Retinal pigment epithelial cell (primary cell): Measurements from ENCODE around the gene ABHD16B.

ENCODE experiments used
- DNase-seq: peaks from one replicate; pipeline ENCODE4 v3.0.0-alpha.2; 2010; ENCODE audit warnings: low read depth
- H3K4me3 ChIP-seq: 2 replicates; pipeline ENCODE4 v1.5.1; 2011; ENCODE audit warnings: mild to moderate bottlenecking, low read length, control low read depth, moderate library complexity
- TF ChIP-seq, protein P1 (sequence below): conservative IDR thresholded peaks from 2 replicates; pipeline ENCODE4 v1.5.1; 2011; ENCODE audit warnings: low read depth, low read length, control low read depth, inconsistent platforms

ABHD16B gene

DNA sequence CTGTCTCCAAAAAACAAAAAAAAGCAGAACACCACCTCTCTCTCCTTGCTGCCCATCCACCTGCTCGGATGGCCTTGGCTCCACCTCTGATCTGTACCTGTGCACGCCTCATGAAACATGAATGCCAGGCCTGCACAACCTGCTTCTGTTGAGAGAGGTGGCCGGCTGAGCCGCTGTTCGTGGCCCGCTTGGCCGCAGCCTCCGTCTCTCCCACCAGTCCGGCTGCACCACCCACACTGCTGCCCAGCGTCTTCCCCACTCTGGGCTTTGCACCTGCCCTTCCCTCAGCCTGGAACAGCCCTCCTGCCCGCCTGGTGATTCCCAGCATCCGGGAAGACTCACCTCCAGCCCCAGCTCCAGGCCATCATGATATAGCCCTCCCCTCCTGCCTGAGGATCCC is 18.1 kb upstream of the ABHD16B start:
- no peak for DNase-seq
- TF ChIP-seq, protein P1, sequence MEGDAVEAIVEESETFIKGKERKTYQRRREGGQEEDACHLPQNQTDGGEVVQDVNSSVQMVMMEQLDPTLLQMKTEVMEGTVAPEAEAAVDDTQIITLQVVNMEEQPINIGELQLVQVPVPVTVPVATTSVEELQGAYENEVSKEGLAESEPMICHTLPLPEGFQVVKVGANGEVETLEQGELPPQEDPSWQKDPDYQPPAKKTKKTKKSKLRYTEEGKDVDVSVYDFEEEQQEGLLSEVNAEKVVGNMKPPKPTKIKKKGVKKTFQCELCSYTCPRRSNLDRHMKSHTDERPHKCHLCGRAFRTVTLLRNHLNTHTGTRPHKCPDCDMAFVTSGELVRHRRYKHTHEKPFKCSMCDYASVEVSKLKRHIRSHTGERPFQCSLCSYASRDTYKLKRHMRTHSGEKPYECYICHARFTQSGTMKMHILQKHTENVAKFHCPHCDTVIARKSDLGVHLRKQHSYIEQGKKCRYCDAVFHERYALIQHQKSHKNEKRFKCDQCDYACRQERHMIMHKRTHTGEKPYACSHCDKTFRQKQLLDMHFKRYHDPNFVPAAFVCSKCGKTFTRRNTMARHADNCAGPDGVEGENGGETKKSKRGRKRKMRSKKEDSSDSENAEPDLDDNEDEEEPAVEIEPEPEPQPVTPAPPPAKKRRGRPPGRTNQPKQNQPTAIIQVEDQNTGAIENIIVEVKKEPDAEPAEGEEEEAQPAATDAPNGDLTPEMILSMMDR: no peak
- no peak overlapping the region for H3K4me3 ChIP-seq

DNA sequence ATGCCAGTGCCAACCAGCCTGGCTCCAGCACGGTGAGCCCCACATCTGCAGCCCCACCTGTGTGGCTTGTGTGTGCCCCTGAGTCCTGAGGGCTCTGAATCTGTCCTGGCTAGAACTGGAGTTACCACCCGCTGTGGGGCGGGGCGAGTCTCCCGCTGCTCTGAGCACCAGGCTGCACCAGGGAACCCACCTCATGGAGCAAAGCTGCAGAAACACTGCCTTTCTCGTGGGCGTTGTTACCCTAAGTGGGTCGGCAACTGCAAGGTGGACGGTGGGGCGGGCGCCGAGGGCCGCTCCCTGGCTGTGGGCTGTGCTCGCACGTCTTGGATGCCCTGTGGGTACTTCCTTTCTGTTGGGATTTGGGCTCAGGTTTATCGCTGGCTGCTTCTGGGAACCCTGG is 17.5 kb upstream of the ABHD16B start:
- H3K4me3 ChIP-seq: no peak overlapping the region
- TF ChIP-seq, protein P1: no peak
- no peak for DNase-seq

DNA sequence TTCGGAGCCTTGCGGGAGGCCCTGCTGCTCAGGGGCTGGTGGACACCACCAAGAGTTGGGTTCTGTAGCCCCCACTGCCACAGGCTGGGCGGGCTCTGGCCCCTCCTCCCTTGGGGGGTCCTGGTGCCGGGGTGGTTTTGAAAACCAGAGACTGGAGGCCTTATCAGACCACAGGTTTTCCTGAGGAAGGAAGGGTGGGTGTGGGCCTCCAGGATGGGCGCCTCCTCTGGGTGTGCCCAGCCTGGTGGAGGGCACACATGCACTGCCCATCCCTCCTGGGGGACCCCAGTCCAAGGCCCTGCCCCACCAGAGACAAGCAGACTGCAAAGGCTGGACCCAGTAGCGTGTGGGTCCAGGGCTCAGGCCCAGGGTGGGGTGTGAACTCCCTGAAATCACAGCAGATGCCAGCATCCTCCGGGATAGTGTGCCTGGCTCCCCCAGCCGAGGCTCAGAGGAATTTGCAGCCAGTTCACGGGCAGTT is 16.7 kb upstream of the ABHD16B start:
- DNase-seq: no peak
- H3K4me3 ChIP-seq: no peak overlapping the region
- TF ChIP-seq, protein P1: no peak

DNA sequence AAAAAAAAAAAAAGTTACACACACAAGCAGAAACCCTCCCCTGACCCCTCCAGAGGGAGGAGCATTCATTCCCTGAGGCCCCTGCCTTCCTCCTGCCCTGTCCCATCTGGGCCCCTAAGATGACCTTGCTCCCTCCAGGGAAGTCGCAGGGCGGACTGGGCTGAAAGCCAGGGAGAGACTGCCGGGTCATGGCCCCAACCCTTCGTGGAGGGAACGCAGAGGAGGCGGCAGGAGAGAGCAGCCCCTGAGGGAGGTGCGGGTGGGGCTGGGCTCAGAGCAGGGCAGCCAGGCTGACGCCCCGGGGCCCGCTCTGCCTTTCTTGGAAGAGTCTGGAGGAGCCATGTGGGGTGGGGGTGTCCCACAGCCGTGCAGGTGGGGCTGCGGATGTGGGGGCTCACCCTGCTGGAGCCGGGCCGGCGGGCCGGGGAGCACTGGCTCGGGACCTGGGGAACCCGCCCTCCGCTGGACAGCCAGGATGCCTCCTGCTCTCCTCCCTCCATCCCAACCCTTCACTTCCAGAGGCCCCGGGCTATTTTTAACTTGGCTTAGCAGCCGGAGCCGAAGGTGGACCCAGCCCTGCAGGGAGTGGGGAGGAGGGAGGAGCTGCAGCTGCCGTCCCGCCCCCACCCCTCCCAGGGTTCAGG is 15.0 kb upstream of the ABHD16B start:
- H3K4me3 ChIP-seq: peak overlapping the region; percentile 20
- DNase-seq: no peak
- TF ChIP-seq, protein P1: no peak

DNA sequence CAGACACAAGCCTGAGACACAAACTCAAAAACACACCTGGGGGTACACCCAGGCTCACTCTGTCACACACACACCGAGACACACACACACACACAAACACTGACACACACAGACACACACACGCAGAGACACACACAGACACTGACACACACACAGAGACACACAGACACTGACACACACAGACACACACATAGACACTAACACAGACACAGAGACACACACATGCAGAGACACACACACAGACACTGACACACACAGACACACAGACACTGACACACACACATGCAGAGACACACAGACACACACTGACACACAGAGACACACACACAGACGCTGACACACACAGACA is 14.4 kb upstream of the ABHD16B start:
- TF ChIP-seq, protein P1: no peak
- no peak for DNase-seq
- H3K4me3 ChIP-seq: no peak overlapping the region

DNA sequence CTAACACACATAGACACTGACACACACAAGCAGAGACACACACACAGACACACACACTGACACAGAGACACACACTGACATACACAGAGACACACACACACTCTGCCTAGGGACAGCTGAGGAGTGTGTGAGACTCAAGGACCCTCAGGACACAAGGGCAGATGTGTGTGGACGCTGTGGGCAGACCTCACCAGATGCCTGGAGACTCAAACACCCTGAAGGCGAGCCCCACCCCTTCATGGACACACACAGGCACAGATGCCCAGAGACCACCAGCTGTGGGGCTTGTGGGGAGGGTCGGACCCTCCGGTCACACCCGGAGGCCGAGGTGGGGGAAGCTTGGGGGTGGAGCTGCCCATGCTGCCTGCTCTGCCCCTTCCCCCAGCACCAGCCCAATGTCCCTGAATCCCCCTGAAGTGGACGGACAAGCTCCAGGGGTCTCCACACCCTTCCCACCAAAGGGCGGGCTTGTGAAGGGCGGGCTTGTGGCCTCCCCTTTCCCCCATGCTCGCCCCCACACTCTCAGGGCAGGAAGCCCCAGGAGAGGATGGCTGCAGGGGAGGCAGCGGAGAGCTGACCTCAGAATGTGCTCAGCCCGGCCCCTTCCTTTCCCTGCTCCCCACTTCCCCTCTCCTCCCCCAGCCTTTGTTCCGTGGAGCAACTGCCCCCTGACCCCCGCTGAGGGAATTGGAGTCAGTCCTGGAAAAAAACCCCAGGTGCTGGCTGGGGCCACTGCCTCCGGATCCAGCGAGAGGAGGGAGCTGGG is 13.9 kb upstream of the ABHD16B start:
- no peak for DNase-seq
- no peak overlapping the region for H3K4me3 ChIP-seq
- TF ChIP-seq, protein P1: no peak
